GM23338 (cell line): ENCODE measurements around the gene C12orf56.

Experiments
- CREB1 ChIP-seq: fragments of 250-450 bp; sonication (Bioruptor Pico); IDR thresholded peaks from 2 replicates; pipeline ENCODE4 v1.5.0; 2020; ENCODE audit warnings: low read depth, mild to moderate bottlenecking, moderate library complexity
- CTCF ChIP-seq, 2 experiments: fragments of 200-600 bp in 1 of 2; sonication (generic) in 1 of 2; conservative IDR thresholded peaks; 2 replicates each; pipeline versions ENCODE4 v1.5.1 to v1.6.1; 2016 to 2017; ENCODE audit warnings: antibody characterized with exemption in 2 of 2, low read depth in 2 of 2, mild to moderate bottlenecking in 2 of 2, moderate library complexity in 1 of 2
- ETS1 ChIP-seq: IDR thresholded peaks from 2 replicates; pipeline ENCODE4 v1.6.1; 2016; ENCODE audit warnings: antibody characterized with exemption
- EZH2 ChIP-seq: fragments of 200-600 bp; sonication (generic); IDR thresholded peaks from one replicate; pipeline ENCODE4 v1.8.0; 2017; ENCODE audit warnings: antibody characterized with exemption, mild to moderate bottlenecking, low read depth; ENCODE audit not compliant: unreplicated experiment
- EZH2phosphoT487 ChIP-seq: fragments of 200-600 bp; sonication (generic); IDR thresholded peaks from one replicate; pipeline ENCODE4 v1.8.1; 2018; ENCODE audit warnings: antibody characterized with exemption; ENCODE audit not compliant: unreplicated experiment
- JUNB ChIP-seq: IDR thresholded peaks from one replicate; pipeline ENCODE4 v1.6.1; 2016; ENCODE audit warnings: antibody characterized with exemption; ENCODE audit not compliant: unreplicated experiment
- NANOG ChIP-seq: IDR thresholded peaks from 2 replicates; pipeline ENCODE4 v1.6.1; 2016; ENCODE audit warnings: antibody characterized with exemption, borderline replicate concordance
- POLR2AphosphoS5 ChIP-seq: IDR thresholded peaks from 2 replicates; pipeline ENCODE4 v1.6.1; 2016; ENCODE audit warnings: antibody characterized with exemption, low read depth
- REST ChIP-seq: IDR thresholded peaks from one replicate; pipeline ENCODE4 v1.6.1; 2018; ENCODE audit warnings: antibody characterized with exemption; ENCODE audit not compliant: unreplicated experiment
- STAT1 ChIP-seq: IDR thresholded peaks from one replicate; pipeline ENCODE4 v1.6.1; 2016; ENCODE audit warnings: antibody characterized with exemption; ENCODE audit not compliant: unreplicated experiment
- ZNF331 ChIP-seq: fragments of 250-450 bp; sonication (Bioruptor Pico); IDR thresholded peaks from 2 replicates; pipeline ENCODE4 v1.5.0; 2020; ENCODE audit warnings: low read depth, mild to moderate bottlenecking, moderate library complexity
- ZNF462 ChIP-seq: fragments of 250-450 bp; sonication (Bioruptor Pico); IDR thresholded peaks from 2 replicates; pipeline ENCODE4 v1.5.0; 2020; ENCODE audit warnings: mild to moderate bottlenecking, moderate library complexity

- TF ChIP-seq CTCF (conservative IDR thresholded peaks at IDR 0.05; ENCODE audit: low read depth in 2 of 2): peak; percentile 82 to 92
- TF ChIP-seq REST: no peak
- TF ChIP-seq EZH2phosphoT487: no peak
- no peak for TF ChIP-seq POLR2AphosphoS5
- no peak for TF ChIP-seq ZNF331 (CRISPR knock-in tag)
- TF ChIP-seq EZH2: no peak
- no peak for TF ChIP-seq CREB1 (CRISPR knock-in tag)
- no peak for TF ChIP-seq ZNF462 (CRISPR knock-in tag)
- TF ChIP-seq ETS1: no peak
- TF ChIP-seq JUNB: no peak
- no peak for TF ChIP-seq NANOG
- no peak for TF ChIP-seq STAT1
These were observed 116.8 kb downstream of the C12orf56 start for GRCh38 chr12:64273527-64274403.
